Measurements from ENCODE around the gene AMIGO3.

GRCh38 chr3:49733551-49733950 is 14.1 kb upstream of the AMIGO3 start:
- TF ChIP-seq CTCF (IDR thresholded peaks at IDR 0.05; ENCODE audit: low read depth, low read length) (no peak), EZH2phosphoT487 (IDR thresholded peaks at IDR 0.05; ENCODE audit: low read depth) (no peak)
